Endothelial cell of umbilical vein (primary cell): ENCODE data around the gene GMCL1. TPM values are rescaled to one million over a fixed set of nuclear protein-coding genes. Genes with fewer than 3 reads are reported as not detected.

Source experiments
- BruUV-seq: library from RNA; stranded (reverse); fragments of 400-500 nt; replicated peaks from 2 replicates; lab custom pipeline; 2021; lab: Mats Ljungman, UMichigan
- CTCF ChIA-PET: fragments of 300-600, 350-600 bp; sonication (Branson Sonifier 250); formaldehyde crosslinking; loops from one replicate; lab custom pipeline; 2021; ENCODE audit warnings: antibody characterized with exemption, inconsistent platforms; lab: Charles Lee
- POLR2A ChIA-PET: fragments of 300-600, 350-600 bp; sonication (Branson Sonifier 250); formaldehyde crosslinking; loops from one replicate; lab custom pipeline; 2021; ENCODE audit warnings: antibody characterized with exemption, inconsistent platforms; lab: Charles Lee
- DNase-seq: peaks from one replicate; pipeline ENCODE4 v3.0.0-alpha.2; 2011; ENCODE audit warnings: low read depth, low spot score
- FAIRE-seq: peaks from 2 replicates; lab custom pipeline; 2011; peaks lifted over from hg19 to GRCh38; lab: Jason Lieb, UNC
- H2AFZ ChIP-seq: 2 replicates; pipeline ENCODE4 v1.6.0; 2012; ENCODE audit warnings: low read depth, low read length, control low read depth, inconsistent platforms
- H3K27ac ChIP-seq: 2 replicates; pipeline ENCODE4 v1.5.1; 2011; ENCODE audit warnings: low read depth, mild to moderate bottlenecking, control low read depth, low read length, moderate library complexity; ENCODE audit not compliant: insufficient read depth
- H3K27me3 ChIP-seq, 2 experiments: 2 replicates each; pipeline versions ENCODE4 v1.6.0 to v1.6.1; 2011; ENCODE audit warnings: low read length in 2 of 2, mixed read lengths in 1 of 2; ENCODE audit not compliant: control insufficient read depth in 2 of 2, insufficient read depth in 2 of 2
- H3K36me3 ChIP-seq, 2 experiments: 2 replicates in 1 of 2; 3 replicates in 1 of 2; pipeline ENCODE4 v1.5.1; 2011; ENCODE audit warnings: low read length in 2 of 2, mild to moderate bottlenecking in 1 of 2, moderate library complexity in 1 of 2; ENCODE audit not compliant: control insufficient read depth in 2 of 2, insufficient read depth in 2 of 2; ENCODE audit errors: extremely low read depth in 1 of 2
- H3K4me1 ChIP-seq: 3 replicates; pipeline ENCODE4 v1.5.1; 2011; ENCODE audit warnings: mild to moderate bottlenecking, low read length; ENCODE audit not compliant: control insufficient read depth, insufficient read depth; ENCODE audit errors: extremely low read depth
- H3K4me2 ChIP-seq: 2 replicates; pipeline ENCODE4 v1.6.1; 2011; ENCODE audit warnings: low read length, control low read depth, mixed read lengths; ENCODE audit not compliant: insufficient read depth
- H3K4me3 ChIP-seq, 3 experiments: fragments of 200-600 bp in 1 of 3; sonication (generic), shearing (Covaris generic) in 1 of 3; replicated peaks in 1 of 3; 2 replicates each; pipeline ENCODE4 v1.5.1; 2011 to 2016; ENCODE audit warnings: control low read depth in 3 of 3, low read length in 3 of 3, mild to moderate bottlenecking in 2 of 3, inconsistent platforms in 1 of 3, low read depth in 1 of 3, moderate library complexity in 1 of 3; ENCODE audit not compliant: insufficient read depth in 1 of 3
- H3K79me2 ChIP-seq: 2 replicates; pipeline ENCODE4 v1.6.0; 2012; ENCODE audit warnings: low read length, inconsistent platforms; ENCODE audit not compliant: control insufficient read depth, insufficient read depth
- H3K9ac ChIP-seq: replicated peaks from 2 replicates; pipeline ENCODE3; 2011; ENCODE audit warnings: low read length, control low read depth; ENCODE audit not compliant: insufficient read depth; ENCODE audit errors: extremely low read depth
- H3K9me1 ChIP-seq: replicated peaks from 3 replicates; pipeline ENCODE4 v1.6.0; 2011; ENCODE audit warnings: mild to moderate bottlenecking, low read length; ENCODE audit not compliant: control insufficient read depth, insufficient read depth; ENCODE audit errors: extremely low read depth
- H3K9me3 ChIP-seq: replicated peaks from 2 replicates; pipeline ENCODE4 v1.5.1; 2012; ENCODE audit warnings: low read length, inconsistent platforms; ENCODE audit not compliant: control insufficient read depth, insufficient read depth
- H4K20me1 ChIP-seq: replicated peaks from 2 replicates; pipeline ENCODE3; 2011; ENCODE audit warnings: mild to moderate bottlenecking, low read length; ENCODE audit not compliant: control insufficient read depth, insufficient read depth; ENCODE audit errors: extremely low read depth
- CTCF ChIP-seq, 2 donors: IDR thresholded peaks; 1 replicate in 1 of 2; 2 replicates in 1 of 2; pipeline ENCODE4 v1.5.1; 2011; ENCODE audit warnings: low read length in 2 of 2, mild to moderate bottlenecking in 2 of 2, moderate library complexity in 2 of 2, control low read depth in 1 of 2, inconsistent platforms in 1 of 2, low read depth in 1 of 2; ENCODE audit not compliant: insufficient read depth in 1 of 2; ENCODE audit errors: extremely low read depth in 1 of 2
- EZH2 ChIP-seq: IDR thresholded peaks from 2 replicates; pipeline ENCODE4 v1.6.1; 2012; ENCODE audit warnings: borderline replicate concordance, low read depth, mild to moderate bottlenecking, moderate library complexity, low read length, inconsistent platforms; ENCODE audit not compliant: severe bottlenecking
- FOS ChIP-seq: IDR thresholded peaks from 2 replicates; pipeline ENCODE4 v1.6.1; 2011; ENCODE audit warnings: mild to moderate bottlenecking, low read length, moderate library complexity, borderline replicate concordance; ENCODE audit not compliant: insufficient read depth
- GATA2 ChIP-seq: IDR thresholded peaks from 2 replicates; pipeline ENCODE4 v1.7.0; 2011; ENCODE audit warnings: low read depth, mild to moderate bottlenecking, moderate library complexity, mixed read lengths, low read length; ENCODE audit not compliant: insufficient read length, insufficient read depth
- JUN ChIP-seq: IDR thresholded peaks from 2 replicates; pipeline ENCODE4 v1.6.1; 2011; ENCODE audit warnings: borderline replicate concordance, low read depth; ENCODE audit not compliant: insufficient read length, insufficient read depth
- MYC ChIP-seq: IDR thresholded peaks from one replicate; pipeline ENCODE4 v1.6.1; 2011; ENCODE audit warnings: mild to moderate bottlenecking, low read depth, low read length
- POLR2A ChIP-seq: IDR thresholded peaks from 2 replicates; pipeline ENCODE4 v1.6.1; 2012; ENCODE audit warnings: low read depth, mild to moderate bottlenecking, control low read depth, low read length
- POLR2AphosphoS5 ChIP-seq: IDR thresholded peaks from 2 replicates; pipeline ENCODE4 v1.6.1; 2012; ENCODE audit warnings: low read depth, mild to moderate bottlenecking, control low read depth, low read length, moderate library complexity; ENCODE audit not compliant: insufficient read depth
- dilution Hi-C: fragments of 300-500 bp; cut with MboI; formaldehyde crosslinking; loops from one replicate; pipeline ENCODE4 v1.15.0; 2019; ENCODE audit warnings: low sequenced_read_pairs; ENCODE audit not compliant: extremely low pct_ligation_motif_present
- intact Hi-C: fragments of 100-400 bp; cut with micrococcal nuclease; formaldehyde crosslinking; loops from one replicate; pipeline ENCODE4 v1.10.0; 2022
- polyA plus RNA-seq, 4 experiments: library from polyadenylated mRNA; depleted of rRNA in 3 of 4; stranded (reverse) in 3 of 4; unstranded in 1 of 4; fragments of >200 nt; gene quantifications; 2 replicates each; pipeline versions ENCODE4 v1.2.1 to v1.2.3, GENCODE V29; 2011 to 2012; ENCODE audit warnings: missing spikeins in 1 of 4
- total RNA-seq: library from RNA; stranded (reverse); gene quantifications from 2 replicates; pipeline ENCODE4 v1.2.3, GENCODE V29; 2021
- TF ChIP-seq, protein P1 (sequence below): IDR thresholded peaks from 2 replicates; pipeline ENCODE4 v1.6.1; 2011; ENCODE audit not compliant: insufficient read depth, insufficient read length

The GMCL1 gene
- total and polyA plus RNA-seq, 2 donors (not counting 3 experiments of a cell fraction or from before 2014, with no cell fraction given), result 4.2 to 14.6 TPM

GRCh38 chr2:69831354-69831905 lies 2.0 kb downstream of the GMCL1 start:
- Histone ChIP-seq H3K79me2 (peaks cover 32% of the 10 kb centered on the region), H3K4me1 (peaks cover 7% of the 10 kb centered on the region)
- dilution Hi-C loops, result no loop called here

DNA sequence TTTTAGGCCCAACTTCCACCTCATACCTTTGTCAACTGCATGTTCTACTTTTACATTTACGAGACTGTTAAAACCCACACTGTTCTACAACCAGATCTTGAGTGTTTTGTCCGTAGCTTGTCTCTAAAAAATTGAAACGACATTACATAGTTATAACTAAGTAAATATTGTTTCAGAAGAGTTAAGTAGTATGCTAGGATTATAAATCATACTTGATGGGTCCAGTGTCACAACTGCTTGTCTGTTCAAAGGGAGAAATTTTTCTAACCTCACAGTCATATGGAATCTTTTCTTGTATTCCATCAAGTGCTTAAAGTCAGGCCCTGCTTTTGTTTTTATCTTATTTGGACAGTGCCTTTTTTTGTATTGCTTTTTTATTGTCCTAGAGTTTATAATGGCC lies 4.3 kb downstream of the GMCL1 start:
- no TSS peak for BruUV-seq
- H3K9ac ChIP-seq, result no peak overlapping the region
- no peak overlapping the region for H3K27ac ChIP-seq
- H3K79me2 ChIP-seq, result peaks cover 32% of the 10 kb centered on the region
- no peak for DNase-seq
- H2AFZ ChIP-seq, result no peak overlapping the region
- TF ChIP-seq CTCF (IDR thresholded peaks at IDR 0.05; ENCODE audit: extremely low read depth in 1 of 2, insufficient read depth in 1 of 2, low read depth in 1 of 2, low read length in 2 of 2), result no peak
- TF ChIP-seq MYC, result no peak
- TF ChIP-seq, protein P1, sequence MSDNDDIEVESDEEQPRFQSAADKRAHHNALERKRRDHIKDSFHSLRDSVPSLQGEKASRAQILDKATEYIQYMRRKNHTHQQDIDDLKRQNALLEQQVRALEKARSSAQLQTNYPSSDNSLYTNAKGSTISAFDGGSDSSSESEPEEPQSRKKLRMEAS, result no peak
- TF ChIP-seq POLR2A, result no peak
- TF ChIP-seq POLR2AphosphoS5, result no peak
- no peak for TF ChIP-seq GATA2
- no peak for TF ChIP-seq EZH2
- TF ChIP-seq JUN, result no peak
- TF ChIP-seq FOS, result no peak
- CTCF ChIA-PET, result interaction anchor here (1.0 kb wide), 1 partner anchor 8 kb away, joined by 3 read pairs; no protein-coding TSS in a partner anchor
- H3K27me3 ChIP-seq, result no peaks in the 10 kb centered on the region
- H3K4me2 ChIP-seq, result no peak overlapping the region
- H3K9me3 ChIP-seq, result no peaks in the 10 kb centered on the region
- intact Hi-C loops, result no loop called here
- H3K4me3 ChIP-seq, result no peak overlapping the region
- H3K36me3 ChIP-seq, result no peaks in the 10 kb centered on the region
- dilution Hi-C loops, result no loop called here
- no peaks in the 10 kb centered on the region for H4K20me1 ChIP-seq
- H3K4me1 ChIP-seq, result peaks cover 7% of the 10 kb centered on the region
- no peak for FAIRE-seq
- H3K9me1 ChIP-seq, result no peaks in the 10 kb centered on the region
- POLR2A ChIA-PET, result no interaction called here

More at GRCh38 chr2:69831354-69831905, 2.0 kb downstream of the GMCL1 start:
- DNase-seq (no peak), FAIRE-seq (no peak)
- H4K20me1 ChIP-seq, result no peaks in the 10 kb centered on the region
- ChIA-PET CTCF (interaction anchor here (0.7 to 0.9 kb wide), 2 partner anchors 15 to 107 kb away, joined by 3 to 4 read pairs; no protein-coding TSS in a partner anchor), POLR2A (no interaction called here)
- H2AFZ ChIP-seq, result no peak overlapping the region
- no peaks in the 10 kb centered on the region for H3K9me1 ChIP-seq
- intact Hi-C loops, result no loop called here
- no peak overlapping the region for H3K4me3 ChIP-seq
- H3K9ac ChIP-seq, result no peak overlapping the region
- no peaks in the 10 kb centered on the region for H3K27me3 ChIP-seq
- H3K9me3 ChIP-seq, result no peaks in the 10 kb centered on the region
- no peaks in the 10 kb centered on the region for H3K36me3 ChIP-seq
- no peak overlapping the region for H3K27ac ChIP-seq
- H3K4me2 ChIP-seq, result peak overlapping the region; percentile 79
- BruUV-seq, result no TSS peak
- no peak for TF ChIP-seq JUN
- TF ChIP-seq, protein P1, result no peak
- no peak for TF ChIP-seq MYC
- TF ChIP-seq POLR2AphosphoS5, result no peak
- no peak for TF ChIP-seq FOS
